H1 (cell line): ENCODE measurements around the gene PPARA. TPM values are rescaled to one million over a fixed set of nuclear protein-coding genes. Genes with fewer than 3 reads are reported as not detected.

Experiments
- ASH2L ChIP-seq: fragments of 200-600, 300-600 bp; sonication (generic); IDR thresholded peaks from one replicate; pipeline ENCODE4 v1.7.1; 2017; ENCODE audit warnings: low read length
- ATF2 ChIP-seq: IDR thresholded peaks from 2 replicates; pipeline ENCODE4 v1.6.1; 2012; ENCODE audit warnings: low read length, inconsistent platforms
- ZNF274 ChIP-seq: IDR thresholded peaks from 2 replicates; pipeline ENCODE4 v1.7.0; 2012; ENCODE audit warnings: low read length, borderline replicate concordance; ENCODE audit errors: extremely low read depth
- polyA plus RNA-seq, 7 experiments: library from polyadenylated mRNA; depleted of rRNA in 3 of 7; stranded (reverse) in 5 of 7; unstranded in 2 of 7; fragments of >200 nt in 5 of 7; fragments of 200-250 nt in 2 of 7; gene quantifications; 1 replicate in 5 of 7; 2 replicates in 1 of 7; 4 replicates in 1 of 7; pipeline versions ENCODE4 v1.2.1 to v1.2.3, GENCODE V29; 2011 to 2013; ENCODE audit warnings: missing spikeins in 2 of 7, mixed read lengths in 2 of 7
- total RNA-seq: library from RNA; stranded (reverse); fragmentation: NEBNext Ultra II Directional; extraction: Animal tissue kit (Norgen Biotek cat#: 25700); gene quantifications from 2 replicates; pipeline ENCODE4 v1.2.1, GENCODE V29; 2021

PPARA gene
- total and polyA plus RNA-seq, 2 of the 8 experiments (the other 6 are each of a cell fraction or from before 2014, with no cell fraction given) = 3.1 to 8.2 TPM

GRCh38 chr22:46178755-46179505, 28.6 kb downstream of the PPARA start (continued):
- TF ChIP-seq ATF2 = no peak
- no peak for TF ChIP-seq ASH2L
- no peak for TF ChIP-seq ZNF274
